C4-2B (cell line): Measurements from ENCODE around the gene ZNF532.

Experiments
- ZFX ChIP-seq: fragments of 450-650 bp; IDR thresholded peaks from 2 replicates; pipeline ENCODE4 v1.6.1; 2017
- TF ChIP-seq, protein P1 (sequence below): fragments of 450-650 bp; conservative IDR thresholded peaks from 2 replicates; pipeline ENCODE4 v1.5.1; 2017; ENCODE audit warnings: mild to moderate bottlenecking

DNA sequence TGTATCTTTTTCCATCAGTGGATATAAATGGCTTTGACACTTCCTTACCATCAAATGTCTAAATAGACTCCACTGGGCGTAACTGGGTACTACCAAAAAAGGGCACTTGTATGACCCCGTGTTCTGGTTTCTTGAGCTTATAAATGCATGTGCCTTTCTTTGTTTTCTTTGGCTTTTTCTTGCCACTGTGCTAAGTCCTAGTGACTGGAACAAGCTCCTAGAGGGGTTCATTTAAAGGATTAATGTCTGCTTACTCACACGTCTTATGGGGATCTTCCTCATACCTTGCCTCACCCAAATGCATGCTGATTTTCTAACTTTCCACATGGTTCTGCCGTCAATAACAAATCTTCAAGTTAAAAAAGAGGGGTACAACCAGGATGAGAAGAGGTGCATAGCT is 19.8 kb upstream of the ZNF532 start:
- TF ChIP-seq, protein P1, sequence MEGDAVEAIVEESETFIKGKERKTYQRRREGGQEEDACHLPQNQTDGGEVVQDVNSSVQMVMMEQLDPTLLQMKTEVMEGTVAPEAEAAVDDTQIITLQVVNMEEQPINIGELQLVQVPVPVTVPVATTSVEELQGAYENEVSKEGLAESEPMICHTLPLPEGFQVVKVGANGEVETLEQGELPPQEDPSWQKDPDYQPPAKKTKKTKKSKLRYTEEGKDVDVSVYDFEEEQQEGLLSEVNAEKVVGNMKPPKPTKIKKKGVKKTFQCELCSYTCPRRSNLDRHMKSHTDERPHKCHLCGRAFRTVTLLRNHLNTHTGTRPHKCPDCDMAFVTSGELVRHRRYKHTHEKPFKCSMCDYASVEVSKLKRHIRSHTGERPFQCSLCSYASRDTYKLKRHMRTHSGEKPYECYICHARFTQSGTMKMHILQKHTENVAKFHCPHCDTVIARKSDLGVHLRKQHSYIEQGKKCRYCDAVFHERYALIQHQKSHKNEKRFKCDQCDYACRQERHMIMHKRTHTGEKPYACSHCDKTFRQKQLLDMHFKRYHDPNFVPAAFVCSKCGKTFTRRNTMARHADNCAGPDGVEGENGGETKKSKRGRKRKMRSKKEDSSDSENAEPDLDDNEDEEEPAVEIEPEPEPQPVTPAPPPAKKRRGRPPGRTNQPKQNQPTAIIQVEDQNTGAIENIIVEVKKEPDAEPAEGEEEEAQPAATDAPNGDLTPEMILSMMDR = no peak
- TF ChIP-seq ZFX = no peak
